ENCODE results near the gene HAUS8. TPM values are rescaled to one million over a fixed set of nuclear protein-coding genes. Genes with fewer than 3 reads are reported as not detected.

Gene HAUS8
- total RNA-seq, 1 experiment from 2014 or later: 30.6 TPM

DNA sequence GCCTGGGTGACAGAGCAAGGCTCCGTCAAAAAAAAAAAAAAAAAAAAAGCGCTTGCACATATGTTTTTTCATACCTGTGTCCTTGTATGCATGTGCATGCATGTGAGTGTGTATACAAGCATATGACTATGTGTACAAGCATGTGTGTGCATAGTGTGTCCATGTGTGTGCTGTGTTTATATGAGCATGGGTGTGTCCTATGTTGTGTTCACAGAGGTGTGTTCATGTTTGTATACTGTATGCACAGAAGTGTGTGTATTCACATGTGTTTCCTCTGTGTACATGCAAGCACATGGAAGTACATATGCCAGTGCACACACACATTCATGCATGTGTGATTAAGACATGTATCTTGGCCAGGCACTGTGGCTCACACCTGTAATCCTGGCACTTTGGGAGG is 17.4 kb upstream of the HAUS8 start:
- Mint-ChIP-seq H3K4me3 (ENCODE audit: unreplicated experiment) (no peak overlapping the region), H3K27me3 (ENCODE audit: insufficient read depth, unreplicated experiment) (no peaks in the 10 kb centered on the region), H3K36me3 (ENCODE audit: insufficient read depth, unreplicated experiment) (peaks cover 12% of the 10 kb centered on the region), H3K9me3 (ENCODE audit: unreplicated experiment) (no peaks in the 10 kb centered on the region), H3K27ac (ENCODE audit: unreplicated experiment) (no peak overlapping the region), H3K4me1 (ENCODE audit: low read depth, unreplicated experiment) (peaks cover 24% of the 10 kb centered on the region)
- intact Hi-C loops (cut with micrococcal nuclease; ENCODE audit: unreplicated experiment): no loop called here
- ChIA-PET CTCF (interaction anchor here (0.7 kb wide), 1 partner anchor 72 kb away, joined by 8 read pairs; no protein-coding TSS in a partner anchor), POLR2A (no interaction called here)
- TF ChIP-seq, protein P1, sequence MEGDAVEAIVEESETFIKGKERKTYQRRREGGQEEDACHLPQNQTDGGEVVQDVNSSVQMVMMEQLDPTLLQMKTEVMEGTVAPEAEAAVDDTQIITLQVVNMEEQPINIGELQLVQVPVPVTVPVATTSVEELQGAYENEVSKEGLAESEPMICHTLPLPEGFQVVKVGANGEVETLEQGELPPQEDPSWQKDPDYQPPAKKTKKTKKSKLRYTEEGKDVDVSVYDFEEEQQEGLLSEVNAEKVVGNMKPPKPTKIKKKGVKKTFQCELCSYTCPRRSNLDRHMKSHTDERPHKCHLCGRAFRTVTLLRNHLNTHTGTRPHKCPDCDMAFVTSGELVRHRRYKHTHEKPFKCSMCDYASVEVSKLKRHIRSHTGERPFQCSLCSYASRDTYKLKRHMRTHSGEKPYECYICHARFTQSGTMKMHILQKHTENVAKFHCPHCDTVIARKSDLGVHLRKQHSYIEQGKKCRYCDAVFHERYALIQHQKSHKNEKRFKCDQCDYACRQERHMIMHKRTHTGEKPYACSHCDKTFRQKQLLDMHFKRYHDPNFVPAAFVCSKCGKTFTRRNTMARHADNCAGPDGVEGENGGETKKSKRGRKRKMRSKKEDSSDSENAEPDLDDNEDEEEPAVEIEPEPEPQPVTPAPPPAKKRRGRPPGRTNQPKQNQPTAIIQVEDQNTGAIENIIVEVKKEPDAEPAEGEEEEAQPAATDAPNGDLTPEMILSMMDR (IDR thresholded peaks at IDR 0.05; ENCODE audit: insufficient read depth in 1 of 2, low read depth in 1 of 2, low read length in 1 of 2, severe bottlenecking in 1 of 2, unreplicated experiment in 1 of 2): no peak
- no peaks in the 10 kb centered on the region for H3K36me3 ChIP-seq (ENCODE audit: control insufficient read depth, insufficient read depth, low read length)
- no peak for DNase-seq
- no TSS peak for BruUV-seq (replicated peaks)
- peaks cover 8% of the 10 kb centered on the region for H3K4me1 ChIP-seq
- no peaks in the 10 kb centered on the region for H3K27me3 ChIP-seq (replicated peaks; ENCODE audit: control insufficient read depth, insufficient read depth, low read length)
- no peak overlapping the region for H3K4me3 ChIP-seq (ENCODE audit: low read depth, low read length)
- H3K9me3 ChIP-seq: no peaks in the 10 kb centered on the region

DNA sequence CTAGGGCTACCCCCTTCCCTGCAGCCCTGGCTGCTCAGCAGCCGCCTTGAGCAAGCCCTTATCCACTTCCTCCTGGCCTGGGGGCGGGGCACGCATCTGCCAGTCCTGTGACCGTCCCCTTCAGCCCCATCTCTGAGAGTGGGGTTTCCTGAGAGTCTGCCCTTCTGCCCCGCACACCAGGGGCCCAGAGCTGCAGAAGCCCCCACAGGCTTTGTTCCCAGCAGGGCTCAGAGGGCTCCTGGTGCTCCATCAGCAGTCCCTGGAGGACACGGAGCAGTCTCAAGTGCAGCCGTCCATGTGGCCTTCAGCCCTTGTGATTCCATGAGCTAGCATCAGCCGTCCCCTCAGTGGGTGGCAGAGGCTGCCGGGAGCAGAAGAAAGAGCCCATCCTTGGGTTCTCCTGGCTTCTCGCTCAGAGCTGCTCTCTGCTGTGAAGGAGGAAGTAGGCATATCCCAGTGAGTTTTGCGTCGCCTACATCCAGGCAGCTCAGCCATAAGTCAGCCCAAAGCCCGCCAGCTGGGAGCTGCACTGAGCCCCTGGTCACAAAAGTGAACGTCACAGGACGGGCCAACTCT is 16.6 kb upstream of the HAUS8 start:
- no peaks in the 10 kb centered on the region; the same call in 1 of the 2 replicates for H3K36me3 ChIP-seq (ENCODE audit: control insufficient read depth, insufficient read depth, low read length)
- H3K9me3 Mint-ChIP-seq (ENCODE audit: unreplicated experiment): no peaks in the 10 kb centered on the region
- no peak overlapping the region for H3K4me3 ChIP-seq (ENCODE audit: low read depth, low read length)
- CTCF ChIA-PET: interaction anchor here (0.7 kb wide), 1 partner anchor 73 kb away, joined by 8 read pairs; no protein-coding TSS in a partner anchor
- no peaks in the 10 kb centered on the region for H3K9me3 ChIP-seq
- H3K27ac Mint-ChIP-seq (ENCODE audit: unreplicated experiment): no peak overlapping the region
- H3K4me3 Mint-ChIP-seq (ENCODE audit: unreplicated experiment): no peak overlapping the region
- H3K36me3 Mint-ChIP-seq (ENCODE audit: insufficient read depth, unreplicated experiment): peaks cover 17% of the 10 kb centered on the region
- no peaks in the 10 kb centered on the region for H3K27me3 Mint-ChIP-seq (ENCODE audit: insufficient read depth, unreplicated experiment)
- H3K4me1 ChIP-seq: no peaks in the 10 kb centered on the region
- no peaks in the 10 kb centered on the region for H3K27me3 ChIP-seq (replicated peaks; ENCODE audit: control insufficient read depth, insufficient read depth, low read length)
- POLR2A ChIA-PET: no interaction called here
- no peak for DNase-seq
- H3K4me1 Mint-ChIP-seq (ENCODE audit: low read depth, unreplicated experiment): peaks cover 18% of the 10 kb centered on the region
- BruUV-seq (replicated peaks): no TSS peak
- TF ChIP-seq, protein P1 (IDR thresholded peaks at IDR 0.05; ENCODE audit: insufficient read depth in 1 of 2, low read depth in 1 of 2, low read length in 1 of 2, severe bottlenecking in 1 of 2, unreplicated experiment in 1 of 2): no peak
- intact Hi-C loops (cut with micrococcal nuclease; ENCODE audit: unreplicated experiment): no loop called here

DNA sequence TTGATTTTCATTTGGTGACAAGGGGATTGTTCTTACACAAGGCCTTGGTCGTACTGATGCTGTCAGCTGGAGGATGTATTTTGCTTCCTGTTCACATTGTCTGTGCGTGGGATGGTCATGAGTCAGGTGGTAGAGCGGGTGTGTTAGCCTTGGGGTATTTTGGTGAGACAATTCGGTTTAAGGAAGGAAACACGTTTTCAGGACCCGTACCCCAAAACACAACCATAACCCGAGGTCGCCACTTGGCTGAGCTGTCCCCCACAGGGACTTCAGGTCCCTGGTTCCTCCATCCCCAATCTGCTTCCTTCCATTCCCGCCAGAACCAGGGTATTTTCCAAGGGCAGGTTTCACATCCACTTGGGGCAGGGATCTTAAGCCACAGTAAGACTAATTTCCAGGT is 15.3 kb upstream of the HAUS8 start:
- no peaks in the 10 kb centered on the region for H3K9me3 ChIP-seq
- Mint-ChIP-seq H3K27ac (ENCODE audit: unreplicated experiment) (peak overlapping the region; percentile 75), H3K36me3 (ENCODE audit: insufficient read depth, unreplicated experiment) (peaks cover 18% of the 10 kb centered on the region), H3K4me3 (ENCODE audit: unreplicated experiment) (no peak overlapping the region), H3K4me1 (ENCODE audit: low read depth, unreplicated experiment) (peaks cover 18% of the 10 kb centered on the region), H3K9me3 (ENCODE audit: unreplicated experiment) (no peaks in the 10 kb centered on the region), H3K27me3 (ENCODE audit: insufficient read depth, unreplicated experiment) (no peaks in the 10 kb centered on the region)
- BruUV-seq (replicated peaks): no TSS peak
- H3K4me1 ChIP-seq: no peaks in the 10 kb centered on the region
- TF ChIP-seq, protein P1 (IDR thresholded peaks at IDR 0.05; ENCODE audit: insufficient read depth in 1 of 2, low read depth in 1 of 2, low read length in 1 of 2, severe bottlenecking in 1 of 2, unreplicated experiment in 1 of 2): no peak
- no peaks in the 10 kb centered on the region; the same call in 1 of the 2 replicates for H3K36me3 ChIP-seq (ENCODE audit: control insufficient read depth, insufficient read depth, low read length)
- intact Hi-C loops (cut with micrococcal nuclease; ENCODE audit: unreplicated experiment): no loop called here
- H3K27me3 ChIP-seq (replicated peaks; ENCODE audit: control insufficient read depth, insufficient read depth, low read length): no peaks in the 10 kb centered on the region
- CTCF ChIA-PET: no interaction called here
- DNase-seq: no peak
- no peak overlapping the region for H3K4me3 ChIP-seq (ENCODE audit: low read depth, low read length)
- POLR2A ChIA-PET: no interaction called here
